Naive thymus-derived CD4-positive, alpha-beta T cell (primary cell): Measurements from ENCODE around the gene UBE2S. TPM values are rescaled to one million over a fixed set of nuclear protein-coding genes. Genes with fewer than 3 reads are reported as not detected.

Experiments
- ATAC-seq: fragments of 150-1000 bp; cut with Tn5 transposase; 2 replicates; pipeline ENCODE4 v1.10.0; 2021; ENCODE audit warnings: mild to moderate bottlenecking, moderate library complexity
- CTCF ChIA-PET: fragments of 350-600 bp; sonication (Branson Sonifier 250); formaldehyde crosslinking; loops from one replicate; lab custom pipeline; 2021; ENCODE audit warnings: antibody characterized with exemption; lab: Charles Lee
- POLR2A ChIA-PET: fragments of 350-600 bp; sonication (Branson Sonifier 250); formaldehyde crosslinking; loops from one replicate; lab custom pipeline; 2021; ENCODE audit warnings: antibody characterized with exemption, inconsistent platforms; lab: Charles Lee
- DNase-seq, 9 donors: peaks; one replicate each; pipeline versions ENCODE4 v3.0.0 to v3.0.0-alpha.2; 2020 to 2022; ENCODE audit warnings: mixed read lengths in 1 of 9
- H3K27ac ChIP-seq: one replicate; pipeline ENCODE4 v1.7.0; 2013; ENCODE audit warnings: mild to moderate bottlenecking, low read depth, low read length, moderate library complexity
- H3K27me3 ChIP-seq, 2 donors: one replicate each; pipeline ENCODE4 v1.7.0; 2013; ENCODE audit warnings: low read length in 2 of 2, mild to moderate bottlenecking in 2 of 2, moderate library complexity in 2 of 2; ENCODE audit not compliant: control insufficient read depth in 2 of 2, insufficient read depth in 2 of 2
- H3K36me3 ChIP-seq, 3 experiments: 1 replicate in 2 of 3; 2 replicates in 1 of 3; pipeline ENCODE4 v1.7.0; 2013; ENCODE audit warnings: low read length in 3 of 3, mild to moderate bottlenecking in 3 of 3, moderate library complexity in 1 of 3; ENCODE audit not compliant: insufficient read depth in 3 of 3, control insufficient read depth in 2 of 3
- H3K4me1 ChIP-seq, 2 donors: one replicate each; pipeline ENCODE4 v1.7.0; 2013; ENCODE audit warnings: low read length in 2 of 2, mild to moderate bottlenecking in 2 of 2, moderate library complexity in 1 of 2; ENCODE audit not compliant: control insufficient read depth in 2 of 2, insufficient read depth in 2 of 2
- H3K4me3 ChIP-seq: 2 replicates; pipeline ENCODE4 v1.7.0; 2013; ENCODE audit warnings: mild to moderate bottlenecking, low read length
- H3K9me3 ChIP-seq, 3 experiments: 1 replicate in 2 of 3; 2 replicates in 1 of 3; pipeline ENCODE4 v1.7.0; 2013; ENCODE audit warnings: low read length in 3 of 3; ENCODE audit not compliant: control insufficient read depth in 2 of 3
- H3K27ac Mint-ChIP-seq, 9 donors: one replicate each; pipeline ENCODE4 v1.8.0; 2020 to 2022; ENCODE audit warnings: mixed read lengths in 9 of 9, mild to moderate bottlenecking in 8 of 9, moderate library complexity in 5 of 9, inconsistent platforms in 2 of 9
- H3K27me3 Mint-ChIP-seq, 5 donors: one replicate each; pipeline ENCODE4 v1.8.0; 2021 to 2022; ENCODE audit warnings: mixed read lengths in 5 of 5, mild to moderate bottlenecking in 1 of 5
- H3K36me3 Mint-ChIP-seq, 5 donors: one replicate each; pipeline ENCODE4 v1.8.0; 2020 to 2022; ENCODE audit warnings: mixed read lengths in 5 of 5, mild to moderate bottlenecking in 3 of 5, inconsistent platforms in 1 of 5
- H3K4me1 Mint-ChIP-seq, 7 donors: one replicate each; pipeline ENCODE4 v1.8.0; 2020 to 2022; ENCODE audit warnings: mixed read lengths in 7 of 7, mild to moderate bottlenecking in 3 of 7, inconsistent platforms in 1 of 7
- H3K4me3 Mint-ChIP-seq, 10 donors: one replicate each; pipeline ENCODE4 v1.8.0; 2020 to 2022; ENCODE audit warnings: mild to moderate bottlenecking in 10 of 10, mixed read lengths in 10 of 10, moderate library complexity in 6 of 10, inconsistent platforms in 2 of 10
- H3K9me3 Mint-ChIP-seq, 11 donors: one replicate each; pipeline ENCODE4 v1.8.0; 2020 to 2022; ENCODE audit warnings: mixed read lengths in 11 of 11, mild to moderate bottlenecking in 4 of 11, inconsistent platforms in 1 of 11, moderate library complexity in 1 of 11
- intact Hi-C, 2 donors: fragments of 100-400 bp; cut with micrococcal nuclease; formaldehyde crosslinking; loops; one replicate each; pipeline ENCODE4 v1.15.1; 2023
- polyA plus RNA-seq, 2 donors: library from polyadenylated mRNA; unstranded; fragments of 300-500 nt; fragmentation: Illumina TruSeq; gene quantifications; one replicate each; pipeline ENCODE4 v1.2.3, GENCODE V29; 2021
- total RNA-seq, 6 experiments: library from RNA in 5 of 6; stranded (reverse) in 5 of 6; gene quantifications; 1 replicate in 5 of 6; 2 replicates in 1 of 6; pipeline ENCODE4 v1.2.3 and lab custom pipeline; 2021 to 2026

Gene UBE2S
- total and polyA plus RNA-seq, 7 experiments from 2014 or later = 15.3 to 141 (median 20.4) TPM

DNA sequence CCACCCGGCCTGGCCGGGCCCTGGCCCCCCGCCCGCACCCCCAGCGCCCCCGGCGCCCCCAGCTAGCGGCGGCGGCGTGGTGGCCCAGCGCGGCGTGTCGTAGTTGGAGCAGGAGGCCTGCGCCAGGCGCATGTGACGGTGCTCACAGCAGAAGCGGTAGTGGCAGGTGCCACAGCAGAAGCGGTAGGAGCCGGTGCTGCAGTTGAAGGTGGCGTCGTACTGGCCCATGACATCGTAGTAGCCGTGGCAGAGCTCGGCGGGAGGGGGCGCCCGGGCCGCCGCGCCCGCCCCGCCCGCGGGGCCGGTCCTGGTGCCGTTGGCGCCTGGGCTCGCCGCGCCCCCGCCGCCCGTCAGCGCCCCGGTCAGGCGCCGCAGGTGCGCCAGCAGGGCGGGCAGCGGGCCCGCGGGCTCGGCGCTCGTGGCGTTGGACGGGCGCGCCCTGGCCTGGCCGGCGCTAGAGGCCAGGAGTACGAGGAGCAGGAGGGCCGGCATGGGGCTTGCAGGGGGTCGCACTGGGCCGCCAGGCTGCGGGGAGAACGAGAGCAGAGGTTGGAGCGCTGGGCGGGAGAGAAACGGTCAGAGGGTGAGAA lies 34.9 kb upstream of the UBE2S start:
- H3K9me3 ChIP-seq = no peaks in the 10 kb centered on the region
- POLR2A ChIA-PET = interaction anchor here (0.7 to 1.2 kb wide), 2 partner anchors 59 to 221 kb away, joined by 3 read pairs; partner anchors contain the start of gene TMEM238
- peaks cover 15 to 33% of the 10 kb centered on the region in 2 donors for H3K27me3 ChIP-seq
- H3K27ac ChIP-seq = no peak overlapping the region
- Mint-ChIP-seq H3K4me1 (peaks cover 11 to 35% (median 26%) of the 10 kb centered on the region in 7 donors), H3K27ac (no peak overlapping the region), H3K27me3 (peaks cover 51 to 68% (median 61%) of the 10 kb centered on the region in 5 donors), H3K36me3 (peaks cover 0 to 19% (median 0%) of the 10 kb centered on the region in 5 donors), H3K9me3 (peaks cover 0 to 6% (median 1%) of the 10 kb centered on the region in 11 donors), H3K4me3 (peak overlapping the region in 7 of 10 donors; percentile 39 to 83 (median 58))
- intact Hi-C loops = loop anchor here in 1 of 2 donors (10.0 kb wide), 1 partner anchor 278 kb away; the partner anchor contains the start of gene DNAAF3
- peaks cover 7 to 23% of the 10 kb centered on the region in 2 donors for H3K4me1 ChIP-seq
- no peak overlapping the region for H3K4me3 ChIP-seq
- no peaks in the 10 kb centered on the region for H3K36me3 ChIP-seq
- ATAC-seq (peak; percentile 67), DNase-seq (peak in 1 of 9 donors; percentile 18)
- CTCF ChIA-PET = no interaction called here

DNA sequence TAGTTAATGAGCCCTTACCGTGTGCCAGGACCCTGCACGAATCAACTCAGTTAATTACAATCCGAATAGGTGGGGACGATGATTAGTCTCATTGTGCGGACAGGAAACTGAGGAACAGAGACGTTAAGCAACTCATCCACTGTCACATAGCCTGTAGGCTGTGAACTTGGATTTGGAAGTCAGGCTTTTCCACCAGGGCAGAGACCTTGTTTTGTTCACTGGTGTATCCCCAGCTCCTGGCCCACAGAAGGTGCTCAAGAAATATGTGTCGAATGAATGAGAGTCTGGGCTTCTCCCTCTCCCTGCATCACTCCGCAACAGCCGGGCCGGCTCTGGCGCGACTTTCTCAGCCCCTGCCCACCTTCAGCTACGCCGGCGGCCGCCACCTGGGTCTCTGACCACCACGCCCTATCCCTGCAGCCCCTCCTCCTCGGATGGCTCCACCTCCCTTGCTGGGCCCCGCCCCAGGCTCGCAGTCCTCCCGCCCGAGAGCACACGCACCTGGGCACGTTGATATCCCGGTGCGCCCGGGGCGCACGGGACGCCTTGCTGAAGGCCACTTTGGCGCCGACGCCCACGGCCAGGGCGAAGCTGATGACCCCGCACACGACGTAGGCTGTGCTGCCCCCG lies 34.2 kb upstream of the UBE2S start:
- H3K27ac ChIP-seq = no peak overlapping the region
- no peaks in the 10 kb centered on the region for H3K36me3 ChIP-seq
- peaks cover 15 to 33% of the 10 kb centered on the region in 2 donors for H3K27me3 ChIP-seq
- no peak overlapping the region for H3K4me3 ChIP-seq
- no peaks in the 10 kb centered on the region for H3K9me3 ChIP-seq
- Mint-ChIP-seq H3K27ac (no peak overlapping the region), H3K4me1 (peaks cover 11 to 35% (median 27%) of the 10 kb centered on the region in 7 donors), H3K27me3 (peaks cover 58 to 75% (median 68%) of the 10 kb centered on the region in 5 donors), H3K9me3 (peaks cover 0 to 8% (median 1%) of the 10 kb centered on the region in 11 donors), H3K36me3 (peaks cover 0 to 19% (median 0%) of the 10 kb centered on the region in 5 donors), H3K4me3 (peak overlapping the region; percentile 7 to 83 (median 60))
- intact Hi-C loops = loop anchor here in 1 of 2 donors (10.0 kb wide), 1 partner anchor 277 kb away; the partner anchor contains the start of gene DNAAF3
- DNase-seq (no peak), ATAC-seq (no peak)
- ChIA-PET CTCF (no interaction called here), POLR2A (interaction anchor here (1.1 to 1.2 kb wide), 2 partner anchors 10 to 58 kb away, joined by 3 read pairs; partner anchors contain the start of gene TMEM238)
- H3K4me1 ChIP-seq = peaks cover 7 to 23% of the 10 kb centered on the region in 2 donors

DNA sequence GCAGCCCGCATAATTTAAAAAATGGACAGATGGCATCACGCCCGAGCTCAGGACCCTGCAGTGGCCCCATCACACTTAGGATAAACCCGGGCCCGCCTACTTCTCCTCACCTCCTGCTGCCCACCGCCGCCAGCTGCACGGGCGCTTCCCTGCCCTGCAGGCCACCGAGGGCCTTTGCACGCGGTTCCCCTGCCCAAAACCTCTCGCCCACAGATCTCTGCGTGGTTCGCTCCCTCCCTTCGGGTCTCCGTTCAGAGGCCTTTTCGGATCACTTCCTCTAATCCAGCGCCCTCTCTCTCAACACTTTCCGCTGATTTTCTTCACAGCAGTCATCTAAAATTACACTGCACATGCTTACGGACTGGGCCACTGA lies 33.7 kb upstream of the UBE2S start:
- ChIA-PET CTCF (no interaction called here), POLR2A (interaction anchor here (1.1 to 1.2 kb wide), 2 partner anchors 10 to 57 kb away, joined by 3 read pairs; partner anchors contain the start of gene TMEM238)
- intact Hi-C loops = loop anchor here in 1 of 2 donors (10.0 kb wide), 1 partner anchor 277 kb away; the partner anchor contains the start of gene DNAAF3
- Mint-ChIP-seq H3K27ac (peak overlapping the region in 2 of 9 donors; percentile 30 to 65), H3K4me3 (peak overlapping the region; percentile 7 to 83 (median 60)), H3K36me3 (peaks cover 0 to 19% (median 0%) of the 10 kb centered on the region in 5 donors), H3K27me3 (peaks cover 62 to 79% (median 72%) of the 10 kb centered on the region in 5 donors), H3K4me1 (peaks cover 11 to 35% (median 30%) of the 10 kb centered on the region in 7 donors), H3K9me3 (peaks cover 0 to 8% (median 1%) of the 10 kb centered on the region in 11 donors)
- H3K9me3 ChIP-seq = no peaks in the 10 kb centered on the region
- peaks cover 15 to 33% of the 10 kb centered on the region in 2 donors for H3K27me3 ChIP-seq
- no peak overlapping the region for H3K4me3 ChIP-seq
- H3K27ac ChIP-seq = no peak overlapping the region
- H3K36me3 ChIP-seq = no peaks in the 10 kb centered on the region
- H3K4me1 ChIP-seq = peaks cover 7 to 23% of the 10 kb centered on the region in 2 donors
- ATAC-seq (no peak), DNase-seq (no peak)

DNA sequence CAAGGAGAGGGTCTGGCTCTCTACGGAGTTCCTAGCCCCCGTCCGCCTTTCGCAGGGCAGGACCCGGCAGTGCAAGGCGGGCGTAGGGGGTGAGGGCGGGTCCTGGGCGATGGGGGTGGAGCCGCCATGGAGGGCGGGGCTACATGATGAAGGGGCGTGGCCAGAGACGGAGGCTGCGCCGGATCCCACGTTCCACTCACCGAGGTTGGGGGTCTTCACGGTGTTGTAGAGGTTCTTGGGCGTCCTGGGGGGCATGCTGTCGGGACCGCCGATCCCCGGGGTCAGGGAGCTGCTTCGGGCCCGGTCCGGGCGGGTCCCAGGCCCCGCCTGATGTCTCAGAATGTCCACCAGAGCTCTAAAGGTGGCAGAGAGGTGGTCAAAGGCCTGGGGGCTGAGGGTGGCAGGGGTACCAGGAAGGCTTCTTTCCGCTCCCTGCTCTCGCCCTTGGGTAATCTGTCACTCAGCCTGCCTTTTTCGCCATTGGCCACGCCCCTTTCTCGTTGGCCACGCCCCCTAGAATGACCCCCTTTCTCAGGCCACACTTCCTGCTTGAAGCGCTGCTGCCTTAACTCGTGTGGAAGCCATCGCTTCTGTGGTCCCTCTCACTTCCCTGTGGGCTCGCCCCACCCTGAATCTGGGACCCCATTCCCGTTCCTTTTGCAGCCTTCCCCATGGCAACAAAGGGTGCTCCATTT lies 33.0 kb upstream of the UBE2S start:
- Mint-ChIP-seq H3K4me1 (peaks cover 11 to 35% (median 30%) of the 10 kb centered on the region in 7 donors), H3K4me3 (peak overlapping the region; percentile 18 to 83 (median 58)), H3K27me3 (peaks cover 57 to 75% (median 67%) of the 10 kb centered on the region in 5 donors), H3K9me3 (peaks cover 0 to 8% (median 1%) of the 10 kb centered on the region in 11 donors), H3K27ac (peak overlapping the region in 2 of 9 donors; percentile 30 to 65), H3K36me3 (peaks cover 0 to 19% (median 0%) of the 10 kb centered on the region in 5 donors)
- Histone ChIP-seq H3K9me3 (no peaks in the 10 kb centered on the region), H3K4me3 (no peak overlapping the region), H3K36me3 (no peaks in the 10 kb centered on the region), H3K4me1 (peaks cover 7 to 23% of the 10 kb centered on the region in 2 donors), H3K27me3 (peaks cover 15 to 33% of the 10 kb centered on the region in 2 donors), H3K27ac (no peak overlapping the region)
- DNase-seq (no peak), ATAC-seq (no peak)
- intact Hi-C loops = loop anchor here in 1 of 2 donors (10.0 kb wide), 1 partner anchor 276 kb away; the partner anchor contains the start of gene DNAAF3
- ChIA-PET CTCF (no interaction called here), POLR2A (interaction anchor here (1.1 kb wide), 1 partner anchor 11 kb away, joined by 3 read pairs; no protein-coding TSS in a partner anchor)

DNA sequence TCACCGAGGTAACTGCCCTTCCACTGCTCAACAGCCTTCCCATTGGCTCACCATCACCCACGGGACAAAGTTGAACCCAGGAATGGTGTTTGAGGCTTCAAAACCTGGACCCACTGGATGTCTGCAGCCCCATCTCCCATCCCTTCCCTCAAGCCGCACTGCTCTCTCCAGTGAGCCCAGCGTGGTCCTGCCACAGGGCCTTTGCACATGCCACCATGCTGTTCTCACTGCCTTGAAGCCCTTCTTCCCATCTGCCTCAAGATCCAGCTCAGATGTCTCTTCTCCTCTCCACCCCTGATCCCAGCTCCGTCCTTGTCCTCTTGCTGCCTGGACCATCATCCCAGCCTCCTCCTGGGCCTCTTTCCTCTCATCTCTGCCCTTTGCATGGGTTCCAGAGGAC lies 31.5 kb upstream of the UBE2S start:
- H3K27ac ChIP-seq = no peak overlapping the region
- peaks cover 7 to 23% of the 10 kb centered on the region in 2 donors for H3K4me1 ChIP-seq
- peaks cover 8 to 32% of the 10 kb centered on the region in 2 donors for H3K27me3 ChIP-seq
- no peak overlapping the region for H3K4me3 ChIP-seq
- intact Hi-C loops = no loop called here
- H3K9me3 ChIP-seq = no peaks in the 10 kb centered on the region
- ChIA-PET POLR2A (interaction anchor here (1.1 kb wide), 1 partner anchor 14 kb away, joined by 3 read pairs; no protein-coding TSS in a partner anchor), CTCF (interaction anchor here (0.7 kb wide), 1 partner anchor 19 kb away, joined by 3 read pairs; no protein-coding TSS in a partner anchor)
- Mint-ChIP-seq H3K9me3 (peaks cover 0 to 8% (median 0%) of the 10 kb centered on the region in 11 donors), H3K27ac (no peak overlapping the region), H3K36me3 (peaks cover 0 to 19% (median 0%) of the 10 kb centered on the region in 5 donors), H3K4me3 (peak overlapping the region in 1 of 10 donors; percentile 44), H3K4me1 (peaks cover 11 to 34% (median 27%) of the 10 kb centered on the region in 7 donors), H3K27me3 (peaks cover 47 to 60% (median 55%) of the 10 kb centered on the region in 5 donors)
- ATAC-seq (no peak), DNase-seq (no peak)
- H3K36me3 ChIP-seq = no peaks in the 10 kb centered on the region
